Astrocyte (in vitro differentiated cells and primary cell): ENCODE results near the gene C19orf38. TPM values are rescaled to one million over a fixed set of nuclear protein-coding genes. Genes with fewer than 3 reads are reported as not detected.

ENCODE experiments used
- DNase-seq: peaks from one replicate; pipeline ENCODE4 v3.0.0-alpha.2; 2010; ENCODE audit warnings: low read depth
- FAIRE-seq: peaks from 2 replicates; lab custom pipeline; 2011; peaks lifted over from hg19 to GRCh38; lab: Jason Lieb, UNC
- H2AFZ ChIP-seq: 2 replicates; pipeline ENCODE4 v1.6.0; 2012; ENCODE audit warnings: low read depth, low read length, inconsistent platforms
- H3K27ac ChIP-seq: 2 replicates; pipeline ENCODE4 v1.5.1; 2011; ENCODE audit warnings: low read depth, low read length, inconsistent platforms
- H3K27me3 ChIP-seq: 2 replicates; pipeline ENCODE4 v1.6.0; 2011; ENCODE audit warnings: low read length, inconsistent platforms; ENCODE audit not compliant: insufficient read depth
- H3K36me3 ChIP-seq: 2 replicates; pipeline ENCODE4 v1.5.1; 2011; ENCODE audit warnings: low read length, inconsistent platforms; ENCODE audit not compliant: insufficient read depth
- H3K4me1 ChIP-seq: 2 replicates; pipeline ENCODE4 v1.5.1; 2011; ENCODE audit warnings: low read length, inconsistent platforms; ENCODE audit not compliant: insufficient read depth
- H3K4me2 ChIP-seq: 2 replicates; pipeline ENCODE4 v1.6.0; 2012; ENCODE audit warnings: low read length, inconsistent platforms
- H3K4me3 ChIP-seq: 2 replicates; pipeline ENCODE4 v1.5.1; 2011; ENCODE audit warnings: low read depth, mild to moderate bottlenecking, low read length, inconsistent platforms; ENCODE audit not compliant: insufficient read depth
- H3K79me2 ChIP-seq: 2 replicates; pipeline ENCODE4 v1.6.0; 2012; ENCODE audit warnings: mild to moderate bottlenecking, low read length, inconsistent platforms; ENCODE audit not compliant: insufficient read depth
- H3K9ac ChIP-seq: 2 replicates; pipeline ENCODE4 v1.6.0; 2012; ENCODE audit warnings: mild to moderate bottlenecking, low read length, inconsistent platforms
- H3K9me3 ChIP-seq: 2 replicates; pipeline ENCODE4 v1.5.1; 2012; ENCODE audit warnings: low read depth, mild to moderate bottlenecking, low read length, inconsistent platforms; ENCODE audit not compliant: insufficient read depth
- H4K20me1 ChIP-seq: 2 replicates; pipeline ENCODE4 v1.6.0; 2012; ENCODE audit warnings: low read length, inconsistent platforms; ENCODE audit not compliant: insufficient read depth
- H3K27ac Mint-ChIP-seq: one replicate; pipeline ENCODE4 v1.8.0; 2021; ENCODE audit warnings: mild to moderate bottlenecking, mixed read lengths; ENCODE audit not compliant: unreplicated experiment
- H3K27me3 Mint-ChIP-seq: one replicate; pipeline ENCODE4 v1.8.0; 2021; ENCODE audit warnings: low read depth, mixed read lengths; ENCODE audit not compliant: unreplicated experiment
- H3K36me3 Mint-ChIP-seq: one replicate; pipeline ENCODE4 v1.8.0; 2021; ENCODE audit warnings: low read depth, mixed read lengths; ENCODE audit not compliant: unreplicated experiment
- H3K4me1 Mint-ChIP-seq: one replicate; pipeline ENCODE4 v1.8.0; 2021; ENCODE audit warnings: low read depth, mixed read lengths; ENCODE audit not compliant: unreplicated experiment
- H3K4me3 Mint-ChIP-seq: one replicate; pipeline ENCODE4 v1.8.0; 2021; ENCODE audit warnings: mild to moderate bottlenecking, moderate library complexity, mixed read lengths; ENCODE audit not compliant: unreplicated experiment
- H3K9me3 Mint-ChIP-seq: one replicate; pipeline ENCODE4 v1.8.0; 2021; ENCODE audit warnings: mild to moderate bottlenecking, mixed read lengths; ENCODE audit not compliant: unreplicated experiment
- EZH2 ChIP-seq: IDR thresholded peaks from 2 replicates; pipeline ENCODE4 v1.6.1; 2012; ENCODE audit warnings: mild to moderate bottlenecking, low read length, inconsistent platforms; ENCODE audit not compliant: insufficient read depth
- total RNA-seq: library from RNA; stranded (reverse); gene quantifications from 2 replicates; pipeline ENCODE4 v1.2.1, GENCODE V29; 2021
- TF ChIP-seq, protein P1 (sequence below): IDR thresholded peaks from 2 replicates; pipeline ENCODE4 v1.5.1; 2011; ENCODE audit warnings: low read depth, mild to moderate bottlenecking, inconsistent platforms, low read length, moderate library complexity; ENCODE audit not compliant: insufficient read depth

Gene C19orf38
- total RNA-seq, 1 donor from 2014 or later = 0.23 TPM

DNA sequence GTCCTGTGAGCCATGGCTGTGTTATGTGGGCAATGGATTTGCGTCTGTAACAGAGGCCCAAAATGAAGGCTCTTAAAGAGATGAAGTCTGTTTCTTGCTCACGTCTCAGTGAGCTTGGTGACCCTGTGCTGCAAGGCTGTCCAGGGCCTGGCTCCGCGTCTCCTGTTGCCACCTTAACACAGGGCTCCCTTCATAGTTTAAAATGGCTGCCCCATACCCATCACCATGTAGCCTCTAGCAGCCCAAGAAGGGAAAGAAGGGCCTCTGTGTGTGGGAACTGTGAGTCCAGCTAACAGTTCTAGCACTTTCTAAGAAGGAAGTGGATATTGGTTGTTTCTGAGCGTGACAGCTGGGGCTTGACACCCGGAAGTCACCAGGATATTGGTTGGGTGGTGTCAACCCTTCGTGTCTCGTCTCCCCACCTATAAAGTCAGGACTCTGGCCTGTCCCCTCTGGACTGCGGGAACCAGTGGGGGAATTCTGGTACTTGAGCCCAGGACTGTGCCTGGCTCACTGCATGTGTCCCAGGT lies 33.1 kb upstream of the C19orf38 start:
- Histone ChIP-seq H3K4me3 (no peak overlapping the region), H3K9ac (no peak overlapping the region), H3K4me1 (peaks cover 44% of the 10 kb centered on the region), H3K27me3 (no peaks in the 10 kb centered on the region), H4K20me1 (no peaks in the 10 kb centered on the region), H3K9me3 (no peaks in the 10 kb centered on the region), H3K27ac (no peak overlapping the region), H3K36me3 (peaks cover 6% of the 10 kb centered on the region), H3K4me2 (no peak overlapping the region), H3K79me2 (peaks cover 30% of the 10 kb centered on the region), H2AFZ (no peak overlapping the region)
- TF ChIP-seq, protein P1, sequence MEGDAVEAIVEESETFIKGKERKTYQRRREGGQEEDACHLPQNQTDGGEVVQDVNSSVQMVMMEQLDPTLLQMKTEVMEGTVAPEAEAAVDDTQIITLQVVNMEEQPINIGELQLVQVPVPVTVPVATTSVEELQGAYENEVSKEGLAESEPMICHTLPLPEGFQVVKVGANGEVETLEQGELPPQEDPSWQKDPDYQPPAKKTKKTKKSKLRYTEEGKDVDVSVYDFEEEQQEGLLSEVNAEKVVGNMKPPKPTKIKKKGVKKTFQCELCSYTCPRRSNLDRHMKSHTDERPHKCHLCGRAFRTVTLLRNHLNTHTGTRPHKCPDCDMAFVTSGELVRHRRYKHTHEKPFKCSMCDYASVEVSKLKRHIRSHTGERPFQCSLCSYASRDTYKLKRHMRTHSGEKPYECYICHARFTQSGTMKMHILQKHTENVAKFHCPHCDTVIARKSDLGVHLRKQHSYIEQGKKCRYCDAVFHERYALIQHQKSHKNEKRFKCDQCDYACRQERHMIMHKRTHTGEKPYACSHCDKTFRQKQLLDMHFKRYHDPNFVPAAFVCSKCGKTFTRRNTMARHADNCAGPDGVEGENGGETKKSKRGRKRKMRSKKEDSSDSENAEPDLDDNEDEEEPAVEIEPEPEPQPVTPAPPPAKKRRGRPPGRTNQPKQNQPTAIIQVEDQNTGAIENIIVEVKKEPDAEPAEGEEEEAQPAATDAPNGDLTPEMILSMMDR = no peak
- TF ChIP-seq EZH2 = no peak
- Mint-ChIP-seq H3K9me3 (no peaks in the 10 kb centered on the region), H3K27me3 (no peaks in the 10 kb centered on the region), H3K4me1 (peaks cover 15% of the 10 kb centered on the region), H3K27ac (no peak overlapping the region), H3K36me3 (peaks cover 17% of the 10 kb centered on the region), H3K4me3 (no peak overlapping the region)
- FAIRE-seq (no peak), DNase-seq (no peak)

GRCh38 chr19:10815969-10816644 lies 32.1 kb upstream of the C19orf38 start:
- H3K27me3 Mint-ChIP-seq = no peaks in the 10 kb centered on the region
- Histone ChIP-seq H3K9me3 (no peaks in the 10 kb centered on the region), H3K9ac (peak overlapping the region; percentile 83), H4K20me1 (no peaks in the 10 kb centered on the region), H3K27me3 (no peaks in the 10 kb centered on the region), H3K4me2 (peak overlapping the region; percentile 79), H3K4me1 (peaks cover 44% of the 10 kb centered on the region), H3K79me2 (peaks cover 30% of the 10 kb centered on the region), H3K36me3 (peaks cover 11% of the 10 kb centered on the region), H3K27ac (peak overlapping the region; percentile 92), H3K4me3 (peak overlapping the region; percentile 57), H2AFZ (no peak overlapping the region)
- no peaks in the 10 kb centered on the region for H3K9me3 Mint-ChIP-seq
- H3K36me3 Mint-ChIP-seq = peaks cover 27% of the 10 kb centered on the region
- peak overlapping the region; percentile 20 for H3K4me3 Mint-ChIP-seq
- H3K27ac Mint-ChIP-seq = peak overlapping the region; percentile 47
- FAIRE-seq (no peak), DNase-seq (no peak)
- TF ChIP-seq, protein P1 = no peak
- no peak for TF ChIP-seq EZH2
- peaks cover 15% of the 10 kb centered on the region for H3K4me1 Mint-ChIP-seq

DNA sequence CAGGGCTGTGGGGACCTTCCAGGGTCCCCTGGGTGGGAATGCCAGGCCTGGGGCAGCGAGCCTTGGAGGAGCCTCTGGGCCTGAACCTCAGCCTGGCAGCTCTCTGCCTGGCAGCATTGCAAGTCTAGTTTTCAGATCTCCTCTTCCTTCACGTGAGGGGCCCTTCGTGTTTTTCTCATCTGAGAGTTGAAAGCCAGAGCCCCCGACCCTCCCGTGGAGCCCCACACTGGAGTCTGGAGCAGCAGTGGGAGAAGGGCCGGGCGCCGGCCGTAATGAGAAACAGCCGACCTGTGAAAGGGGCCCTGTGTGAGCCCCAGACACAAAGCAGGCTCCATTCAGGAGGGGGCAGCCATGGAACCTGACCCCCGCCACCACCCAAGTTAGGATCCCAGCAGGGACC lies 31.5 kb upstream of the C19orf38 start:
- FAIRE-seq = no peak
- Histone ChIP-seq H3K4me2 (peak overlapping the region; percentile 79), H2AFZ (no peak overlapping the region), H3K79me2 (peaks cover 30% of the 10 kb centered on the region), H3K4me3 (peak overlapping the region; percentile 57), H3K9ac (peak overlapping the region; percentile 83), H3K4me1 (peaks cover 43% of the 10 kb centered on the region), H3K27me3 (no peaks in the 10 kb centered on the region), H4K20me1 (no peaks in the 10 kb centered on the region), H3K27ac (peak overlapping the region; percentile 92), H3K36me3 (peaks cover 13% of the 10 kb centered on the region), H3K9me3 (no peaks in the 10 kb centered on the region)
- Mint-ChIP-seq H3K4me1 (peaks cover 15% of the 10 kb centered on the region), H3K27me3 (no peaks in the 10 kb centered on the region), H3K4me3 (no peak overlapping the region), H3K36me3 (peaks cover 27% of the 10 kb centered on the region), H3K9me3 (no peaks in the 10 kb centered on the region), H3K27ac (no peak overlapping the region)
- no peak for TF ChIP-seq EZH2
- TF ChIP-seq, protein P1 = no peak
- no peak for DNase-seq
